Measurements from ENCODE around the gene HPSE2. TPM values are rescaled to one million over a fixed set of nuclear protein-coding genes. Genes with fewer than 3 reads are reported as not detected.

Gene HPSE2
- polyA plus RNA-seq, 1 of the 3 experiments (the other 2 are of a cell fraction) = not detected

- no peaks in the 10 kb centered on the region for H3K9me3 ChIP-seq
- ChIA-PET CTCF (no interaction called here), POLR2A (no interaction called here)
- TF ChIP-seq, protein P1, sequence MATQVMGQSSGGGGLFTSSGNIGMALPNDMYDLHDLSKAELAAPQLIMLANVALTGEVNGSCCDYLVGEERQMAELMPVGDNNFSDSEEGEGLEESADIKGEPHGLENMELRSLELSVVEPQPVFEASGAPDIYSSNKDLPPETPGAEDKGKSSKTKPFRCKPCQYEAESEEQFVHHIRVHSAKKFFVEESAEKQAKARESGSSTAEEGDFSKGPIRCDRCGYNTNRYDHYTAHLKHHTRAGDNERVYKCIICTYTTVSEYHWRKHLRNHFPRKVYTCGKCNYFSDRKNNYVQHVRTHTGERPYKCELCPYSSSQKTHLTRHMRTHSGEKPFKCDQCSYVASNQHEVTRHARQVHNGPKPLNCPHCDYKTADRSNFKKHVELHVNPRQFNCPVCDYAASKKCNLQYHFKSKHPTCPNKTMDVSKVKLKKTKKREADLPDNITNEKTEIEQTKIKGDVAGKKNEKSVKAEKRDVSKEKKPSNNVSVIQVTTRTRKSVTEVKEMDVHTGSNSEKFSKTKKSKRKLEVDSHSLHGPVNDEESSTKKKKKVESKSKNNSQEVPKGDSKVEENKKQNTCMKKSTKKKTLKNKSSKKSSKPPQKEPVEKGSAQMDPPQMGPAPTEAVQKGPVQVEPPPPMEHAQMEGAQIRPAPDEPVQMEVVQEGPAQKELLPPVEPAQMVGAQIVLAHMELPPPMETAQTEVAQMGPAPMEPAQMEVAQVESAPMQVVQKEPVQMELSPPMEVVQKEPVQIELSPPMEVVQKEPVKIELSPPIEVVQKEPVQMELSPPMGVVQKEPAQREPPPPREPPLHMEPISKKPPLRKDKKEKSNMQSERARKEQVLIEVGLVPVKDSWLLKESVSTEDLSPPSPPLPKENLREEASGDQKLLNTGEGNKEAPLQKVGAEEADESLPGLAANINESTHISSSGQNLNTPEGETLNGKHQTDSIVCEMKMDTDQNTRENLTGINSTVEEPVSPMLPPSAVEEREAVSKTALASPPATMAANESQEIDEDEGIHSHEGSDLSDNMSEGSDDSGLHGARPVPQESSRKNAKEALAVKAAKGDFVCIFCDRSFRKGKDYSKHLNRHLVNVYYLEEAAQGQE (IDR thresholded peaks at IDR 0.05; ENCODE audit: low read depth, low read length) = no peak
- TF ChIP-seq PBX3 (IDR thresholded peaks at IDR 0.05) = no peak
- TF ChIP-seq TAF1 (IDR thresholded peaks at IDR 0.05; ENCODE audit: borderline replicate concordance, low read depth, low read length) = no peak
- no peaks in the 10 kb centered on the region for H3K79me2 ChIP-seq (ENCODE audit: insufficient read depth)
- H3K27ac ChIP-seq (ENCODE audit: low read depth in 2 of 2, low read length in 1 of 2) = no peak overlapping the region
- no peak overlapping the region for H2AFZ ChIP-seq (ENCODE audit: low read depth)
- H3K27me3 ChIP-seq (ENCODE audit: insufficient read depth) = no peaks in the 10 kb centered on the region
- no peaks in the 10 kb centered on the region for H3F3A ChIP-seq (replicated peaks; ENCODE audit: insufficient read depth)
- H3K4me2 ChIP-seq = no peak overlapping the region
- no peaks in the 10 kb centered on the region for H3K9me2 ChIP-seq
- no peaks in the 10 kb centered on the region for H3K36me3 ChIP-seq (replicated peaks in 1 of 2; ENCODE audit: control insufficient read depth in 1 of 2, insufficient read depth in 2 of 2, low read length in 1 of 2)
- H3K9ac ChIP-seq = no peak overlapping the region
- WGBS (ENCODE audit: low lambda C conversion rate) = 0% methylated on average over 1 of the region's 1 CpG
- DNase-seq = no peak
- H3K4me3 ChIP-seq (ENCODE audit: low read depth in 2 of 2, low read length in 1 of 2) = no peak overlapping the region
- no peaks in the 10 kb centered on the region for H4K20me1 ChIP-seq (ENCODE audit: insufficient read depth)
- H3K4me1 ChIP-seq (ENCODE audit: control insufficient read depth in 1 of 2, insufficient read depth in 2 of 2, low read depth in 1 of 2, low read length in 1 of 2) = no peaks in the 10 kb centered on the region
Observed at GRCh38 chr10:98881789-98882188, 353.9 kb downstream of the HPSE2 start.

GRCh38 chr10:98880971-98881370 lies 354.7 kb downstream of the HPSE2 start:
- H3K9me3 ChIP-seq = no peaks in the 10 kb centered on the region
- CTCF ChIA-PET = no interaction called here
- H3K4me3 ChIP-seq (ENCODE audit: low read depth in 2 of 2, low read length in 1 of 2) = no peak overlapping the region
- H4K20me1 ChIP-seq (ENCODE audit: insufficient read depth) = no peaks in the 10 kb centered on the region
- 7% methylated on average over 2 of the region's 2 CpGs for WGBS (ENCODE audit: low lambda C conversion rate)
- DNase-seq = no peak
- H3K4me1 ChIP-seq (ENCODE audit: control insufficient read depth in 1 of 2, insufficient read depth in 2 of 2, low read depth in 1 of 2, low read length in 1 of 2) = no peaks in the 10 kb centered on the region
- POLR2A ChIA-PET = no interaction called here
- no peak overlapping the region for H3K9ac ChIP-seq
- H3K27ac ChIP-seq (ENCODE audit: low read depth in 2 of 2, low read length in 1 of 2) = no peak overlapping the region
- no peaks in the 10 kb centered on the region for H3K79me2 ChIP-seq (ENCODE audit: insufficient read depth)
- no peaks in the 10 kb centered on the region for H3F3A ChIP-seq (replicated peaks; ENCODE audit: insufficient read depth)
- no peaks in the 10 kb centered on the region for H3K36me3 ChIP-seq (replicated peaks in 1 of 2; ENCODE audit: control insufficient read depth in 1 of 2, insufficient read depth in 2 of 2, low read length in 1 of 2)
- no peaks in the 10 kb centered on the region for H3K27me3 ChIP-seq (ENCODE audit: insufficient read depth)
- no peaks in the 10 kb centered on the region for H3K9me2 ChIP-seq
- H3K4me2 ChIP-seq = no peak overlapping the region
- no peak overlapping the region for H2AFZ ChIP-seq (ENCODE audit: low read depth)
- no peak for TF ChIP-seq FOXJ3 (CRISPR knock-in tag; IDR thresholded peaks at IDR 0.05)
- TF ChIP-seq YY1 (IDR thresholded peaks at IDR 0.05; ENCODE audit: low read depth) = no peak
- no peak for TF ChIP-seq ELF1 (IDR thresholded peaks at IDR 0.05)
- no peak for TF ChIP-seq NFIC (IDR thresholded peaks at IDR 0.05; ENCODE audit: borderline replicate concordance)
- TF ChIP-seq FOXM1 (IDR thresholded peaks at IDR 0.05; ENCODE audit: low read depth) = no peak
- no peak for TF ChIP-seq ZBTB33 (IDR thresholded peaks at IDR 0.05; ENCODE audit: borderline replicate concordance, low read depth)
- no peak for TF ChIP-seq TEAD4 (IDR thresholded peaks at IDR 0.05; ENCODE audit: borderline replicate concordance, insufficient read depth)
- TF ChIP-seq, protein P2, sequence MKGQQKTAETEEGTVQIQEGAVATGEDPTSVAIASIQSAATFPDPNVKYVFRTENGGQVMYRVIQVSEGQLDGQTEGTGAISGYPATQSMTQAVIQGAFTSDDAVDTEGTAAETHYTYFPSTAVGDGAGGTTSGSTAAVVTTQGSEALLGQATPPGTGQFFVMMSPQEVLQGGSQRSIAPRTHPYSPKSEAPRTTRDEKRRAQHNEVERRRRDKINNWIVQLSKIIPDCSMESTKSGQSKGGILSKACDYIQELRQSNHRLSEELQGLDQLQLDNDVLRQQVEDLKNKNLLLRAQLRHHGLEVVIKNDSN (IDR thresholded peaks at IDR 0.05; ENCODE audit: borderline replicate concordance, low read depth) = no peak
- TF ChIP-seq NRF1 (IDR thresholded peaks at IDR 0.05; ENCODE audit: low read depth, low read length) = no peak
- no peak for TF ChIP-seq MEF2A (IDR thresholded peaks at IDR 0.05; ENCODE audit: borderline replicate concordance, low read depth)
- TF ChIP-seq JUND (IDR thresholded peaks at IDR 0.05) = no peak
- TF ChIP-seq, protein P3, sequence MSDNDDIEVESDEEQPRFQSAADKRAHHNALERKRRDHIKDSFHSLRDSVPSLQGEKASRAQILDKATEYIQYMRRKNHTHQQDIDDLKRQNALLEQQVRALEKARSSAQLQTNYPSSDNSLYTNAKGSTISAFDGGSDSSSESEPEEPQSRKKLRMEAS (IDR thresholded peaks at IDR 0.05; ENCODE audit: low read depth) = no peak
- TF ChIP-seq MXI1 (IDR thresholded peaks at IDR 0.05; ENCODE audit: low read depth, low read length) = no peak
- no peak for TF ChIP-seq RAD21 (IDR thresholded peaks at IDR 0.05; ENCODE audit: low read length)
- TF ChIP-seq SMC3 (IDR thresholded peaks at IDR 0.05; ENCODE audit: low read depth, low read length) = no peak
- no peak for TF ChIP-seq FOSL2 (IDR thresholded peaks at IDR 0.05; ENCODE audit: borderline replicate concordance, low read depth)
- no peak for TF ChIP-seq EZH2phosphoT487 (IDR thresholded peaks at IDR 0.05; ENCODE audit: borderline replicate concordance, low read depth)
- no peak for TF ChIP-seq IRF3 (IDR thresholded peaks at IDR 0.05; ENCODE audit: low read depth, low read length)

Measured in SK-N-SH (cell line).